Activated T-cell treated with anti-CD3 and anti-CD28 coated beads for 4 hours (primary cell): Measurements from ENCODE around the gene FLT1.

Source experiments
- DNase-seq: peaks from one replicate; pipeline ENCODE4 v3.0.0-alpha.2; 2020

Gene FLT1

DNA sequence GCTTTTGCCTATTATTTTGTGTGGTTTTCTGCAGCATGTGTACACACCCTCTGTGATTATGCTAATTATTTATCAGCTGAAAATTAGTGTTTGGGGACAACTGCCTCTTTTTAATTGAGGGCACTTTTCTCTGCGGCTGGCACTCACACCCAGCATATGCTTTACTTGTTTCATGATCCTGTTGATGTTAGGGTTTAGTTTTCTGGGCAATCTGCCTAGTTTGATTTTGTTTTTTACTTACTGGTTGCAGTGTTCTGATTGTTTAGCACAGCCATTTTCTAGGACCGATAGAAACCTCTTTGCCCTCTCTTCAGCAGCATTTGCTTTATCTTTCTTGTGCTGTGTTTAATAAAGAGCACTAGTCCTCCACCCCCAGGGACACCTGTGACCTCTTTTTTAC lies 195.0 kb downstream of the FLT1 start:
- no peak for DNase-seq

DNA sequence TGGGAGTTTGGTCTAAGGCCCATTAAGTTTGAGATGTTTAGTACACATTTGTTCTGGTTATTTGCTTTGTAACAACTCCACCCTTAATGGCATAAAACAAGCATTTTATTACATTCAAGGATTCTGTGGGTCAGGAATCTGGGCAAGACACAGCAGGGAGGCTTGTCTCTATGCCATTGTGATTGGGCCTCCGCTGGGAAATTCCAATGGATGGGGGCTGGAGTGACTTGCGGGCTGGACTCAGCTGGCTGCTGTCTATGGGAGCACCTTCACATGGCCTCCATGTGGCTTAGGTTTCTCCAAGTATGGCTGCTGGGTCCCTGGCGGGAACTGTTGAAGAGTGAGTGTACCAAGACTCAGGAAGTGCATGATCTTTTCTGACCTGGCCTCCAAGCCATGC lies 197.6 kb downstream of the FLT1 start:
- DNase-seq = no peak

DNA sequence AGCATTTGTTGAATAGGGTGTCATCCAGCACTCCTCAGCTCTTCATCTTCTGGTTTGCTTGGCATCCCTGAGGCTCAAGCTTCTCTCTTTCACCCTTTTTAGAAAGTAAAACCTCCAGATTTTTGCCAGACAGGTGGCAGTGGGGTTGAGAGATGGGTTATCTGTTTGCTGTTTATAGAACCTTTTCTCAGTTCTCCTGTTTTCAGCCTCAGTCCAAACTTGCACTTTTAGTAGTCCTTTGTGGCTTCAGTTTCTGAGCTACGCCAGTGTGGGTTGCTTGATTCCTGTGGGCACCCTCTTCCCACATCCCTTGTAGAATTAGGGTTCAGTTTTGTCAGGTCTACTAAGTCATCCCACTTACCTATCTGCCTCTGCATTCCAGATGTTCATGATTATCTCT lies 208.7 kb downstream of the FLT1 start:
- no peak for DNase-seq

GRCh38 chr13:28283600-28283999 lies 211.3 kb downstream of the FLT1 start:
- no peak for DNase-seq

GRCh38 chr13:28282451-28282850 lies 212.5 kb downstream of the FLT1 start:
- no peak for DNase-seq

DNA sequence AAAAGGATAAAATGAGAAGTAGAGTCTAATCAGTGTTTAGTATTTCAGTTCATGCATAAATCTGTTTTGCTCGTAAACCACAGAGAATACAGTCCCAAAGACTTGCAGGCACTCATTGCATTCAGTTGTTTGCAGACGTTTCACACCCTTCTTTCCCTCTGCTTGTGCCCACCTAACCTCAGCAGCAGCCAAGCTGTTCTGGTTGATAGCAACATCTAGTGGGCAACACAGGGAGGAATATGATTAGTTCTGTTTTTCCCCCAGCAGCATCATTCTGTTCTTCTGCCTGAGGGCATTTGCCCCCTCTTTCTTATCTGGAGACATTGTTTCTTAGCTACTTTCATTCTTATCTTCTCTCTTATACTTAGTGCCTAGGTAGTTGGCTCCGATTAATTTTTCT lies 221.0 kb downstream of the FLT1 start:
- no peak for DNase-seq

- no peak for DNase-seq
Measured at GRCh38 chr13:28271056-28271840, 223.7 kb downstream of the FLT1 start.

- DNase-seq = no peak
Measured at GRCh38 chr13:28268800-28269223, 226.1 kb downstream of the FLT1 start.

DNA sequence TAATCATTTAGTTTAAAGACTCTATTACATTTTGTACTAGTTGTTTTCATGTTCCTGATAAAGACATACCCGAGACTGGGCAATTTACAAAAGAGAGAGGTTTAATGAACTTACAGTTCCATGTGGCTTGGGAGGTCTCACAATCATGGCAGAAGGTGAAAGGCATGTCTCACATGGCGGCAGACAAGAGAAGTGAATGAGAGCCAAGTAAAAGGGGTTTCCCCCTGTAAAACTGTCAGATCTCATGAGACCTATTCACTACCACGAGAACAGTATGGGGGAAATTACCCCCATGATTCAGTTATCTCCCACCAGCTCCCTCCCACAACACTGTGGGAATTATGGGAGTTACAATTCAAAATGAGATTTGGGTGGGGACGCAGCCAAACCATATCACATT lies 227.4 kb downstream of the FLT1 start:
- DNase-seq = no peak

DNA sequence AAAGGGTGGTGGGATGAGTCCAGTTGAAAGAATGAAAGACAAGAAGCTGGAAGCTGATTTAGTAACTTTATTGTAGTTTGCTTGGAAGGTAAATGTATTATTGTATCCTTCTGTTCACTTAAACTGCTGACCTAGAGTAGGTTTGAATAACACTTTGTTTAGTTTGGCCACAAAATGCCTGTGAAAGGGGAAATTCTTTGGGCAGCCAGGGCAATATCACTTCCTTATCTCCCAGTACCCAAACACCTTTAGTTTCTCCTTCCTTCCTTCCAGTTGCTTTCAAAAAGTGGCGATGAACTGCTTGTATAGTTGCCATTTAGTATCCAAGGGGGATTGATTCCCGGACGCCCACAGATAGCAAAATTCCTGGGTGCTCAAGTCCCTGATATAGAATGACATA lies 236.5 kb downstream of the FLT1 start:
- DNase-seq = no peak

DNA sequence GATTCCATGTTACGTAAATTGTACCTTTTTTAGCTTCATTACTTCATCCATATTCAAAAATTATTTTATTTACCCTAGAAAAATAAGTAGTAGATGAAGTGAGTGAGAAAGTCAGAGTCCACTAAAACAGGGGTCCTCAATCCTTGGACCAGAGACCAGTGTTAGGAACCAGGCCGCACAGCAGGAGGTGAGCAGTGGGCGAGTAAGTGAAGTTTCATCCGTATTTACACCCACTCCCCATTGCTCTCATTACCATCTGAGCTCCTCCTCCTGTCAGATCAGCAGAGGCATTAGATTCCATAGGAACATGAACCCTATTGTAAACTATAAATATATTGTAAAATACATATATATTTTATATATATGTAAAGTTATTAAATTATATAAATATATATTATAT lies 237.6 kb downstream of the FLT1 start:
- no peak for DNase-seq

DNA sequence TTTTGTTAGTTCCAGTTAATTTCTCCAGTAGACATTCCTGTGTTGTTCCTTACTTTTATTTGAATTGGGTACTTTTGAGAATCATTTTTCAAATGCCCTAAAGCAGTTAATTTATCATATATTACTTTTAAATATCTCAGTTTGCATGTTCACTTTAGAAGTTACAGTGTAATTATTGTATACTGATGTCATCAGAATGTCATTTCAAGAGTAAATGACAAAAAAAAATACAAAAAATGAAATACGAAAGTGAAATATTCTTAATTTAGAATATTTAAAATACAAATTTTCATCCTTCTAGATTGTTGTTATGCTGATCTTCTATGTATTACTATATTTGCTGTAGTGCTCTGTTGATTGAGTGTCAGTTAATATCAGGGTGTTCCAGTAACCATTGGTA lies 242.4 kb downstream of the FLT1 start:
- DNase-seq = no peak

DNA sequence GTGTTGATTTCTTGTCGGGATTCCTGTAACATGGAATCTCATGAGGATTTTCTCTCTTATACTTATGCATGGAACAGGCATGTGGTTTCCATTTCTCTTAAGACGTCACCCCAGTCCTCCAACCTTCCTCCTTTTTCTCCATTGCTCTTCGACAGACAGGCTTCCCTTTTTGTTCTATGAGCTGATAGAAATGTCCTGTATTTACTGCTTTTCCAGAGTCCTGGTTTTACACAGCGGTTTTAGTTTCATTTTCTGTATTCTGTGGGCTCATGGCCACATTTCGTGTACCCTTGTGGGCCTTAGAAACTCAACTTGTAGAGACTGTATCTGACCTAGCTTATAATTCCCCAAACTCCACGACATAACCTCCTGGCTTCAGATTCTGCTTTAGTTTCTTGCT lies 243.5 kb downstream of the FLT1 start:
- DNase-seq = no peak

- no peak for DNase-seq
Measured at GRCh38 chr13:28250542-28250941, 244.4 kb downstream of the FLT1 start.
